OCI-LY1 (cell line): ENCODE data around the gene HIVEP2.

Experiments used
- H2AFZ ChIP-seq: fragments of 200-600 bp; sonication (generic), shearing (Covaris generic); 2 replicates; pipeline ENCODE4 v1.6.0; 2014; ENCODE audit warnings: antibody characterized with exemption, mild to moderate bottlenecking, low read length
- H3F3A ChIP-seq: fragments of 200-600 bp; sonication (generic), shearing (Covaris generic); 2 replicates; pipeline ENCODE4 v1.6.0; 2014; ENCODE audit warnings: mild to moderate bottlenecking, antibody characterized with exemption, low read length, moderate library complexity; ENCODE audit not compliant: insufficient read depth
- H3K27ac ChIP-seq: fragments of 200-600 bp; sonication (generic); 2 replicates; pipeline ENCODE4 v1.5.1; 2014; ENCODE audit warnings: low read length, mixed run types, mild to moderate bottlenecking, low read depth; ENCODE audit not compliant: poor library complexity, severe bottlenecking
- H3K27me3 ChIP-seq: fragments of 200-600 bp; sonication (generic); 2 replicates; pipeline ENCODE4 v1.6.0; 2014; ENCODE audit warnings: antibody characterized with exemption, mild to moderate bottlenecking, low read length, moderate library complexity; ENCODE audit not compliant: insufficient read depth
- H3K36me3 ChIP-seq: fragments of 200-600 bp; sonication (generic); 2 replicates; pipeline ENCODE4 v1.6.1; 2014; ENCODE audit warnings: mild to moderate bottlenecking, antibody characterized with exemption, low read length, moderate library complexity, mixed read lengths; ENCODE audit not compliant: insufficient read depth
- H3K4me1 ChIP-seq: fragments of 200-600 bp; sonication (generic); 2 replicates; pipeline ENCODE4 v1.5.1; 2014; ENCODE audit warnings: mild to moderate bottlenecking, low read length, moderate library complexity; ENCODE audit not compliant: insufficient read depth, severe bottlenecking
- H3K4me2 ChIP-seq: fragments of 200-600 bp; sonication (generic), shearing (Covaris generic); 2 replicates; pipeline ENCODE4 v1.6.1; 2014; ENCODE audit warnings: low read length
- H3K4me3 ChIP-seq: fragments of 200-600 bp; sonication (generic); 2 replicates; pipeline ENCODE4 v1.5.1; 2014; ENCODE audit warnings: low read length, low read depth, mild to moderate bottlenecking, mixed read lengths; ENCODE audit not compliant: poor library complexity, severe bottlenecking
- H3K79me2 ChIP-seq: fragments of 200-600 bp; shearing (Covaris generic); 2 replicates; pipeline ENCODE4 v1.6.1; 2016; ENCODE audit warnings: mixed run types, low read length, mixed read lengths; ENCODE audit not compliant: insufficient read depth
- H3K9ac ChIP-seq: fragments of 200-600 bp; sonication (generic), shearing (Covaris generic); 2 replicates; pipeline ENCODE4 v1.6.1; 2014; ENCODE audit warnings: mild to moderate bottlenecking, low read length, mixed read lengths
- H3K9me2 ChIP-seq: fragments of 200-600 bp; sonication (generic), shearing (Covaris generic); 2 replicates; pipeline ENCODE4 v1.6.1; 2014; ENCODE audit warnings: low read depth, mild to moderate bottlenecking, low read length, mixed read lengths
- H3K9me3 ChIP-seq: fragments of 200-600 bp; shearing (Covaris generic); 2 replicates; pipeline ENCODE4 v1.6.1; 2014; ENCODE audit warnings: low read length, mixed read lengths
- H4K20me1 ChIP-seq: fragments of 200-600 bp; sonication (generic), shearing (Covaris generic); 2 replicates; pipeline ENCODE4 v1.6.0; 2016; ENCODE audit warnings: mild to moderate bottlenecking, low read length; ENCODE audit not compliant: insufficient read depth
- CTCF ChIP-seq: fragments of 200-600 bp; sonication (generic), shearing (Covaris generic); IDR thresholded peaks from 2 replicates; pipeline ENCODE4 v1.5.1; 2017; ENCODE audit warnings: mild to moderate bottlenecking, antibody characterized with exemption, low read length, moderate library complexity, mixed read lengths
- EZH2 ChIP-seq: fragments of 200-600 bp; sonication (generic), shearing (Covaris generic); IDR thresholded peaks from 2 replicates; pipeline ENCODE4 v1.8.0; 2017; ENCODE audit warnings: borderline replicate concordance, mixed run types, mild to moderate bottlenecking, antibody characterized with exemption, low read length, moderate library complexity, mixed read lengths

The HIVEP2 gene

DNA sequence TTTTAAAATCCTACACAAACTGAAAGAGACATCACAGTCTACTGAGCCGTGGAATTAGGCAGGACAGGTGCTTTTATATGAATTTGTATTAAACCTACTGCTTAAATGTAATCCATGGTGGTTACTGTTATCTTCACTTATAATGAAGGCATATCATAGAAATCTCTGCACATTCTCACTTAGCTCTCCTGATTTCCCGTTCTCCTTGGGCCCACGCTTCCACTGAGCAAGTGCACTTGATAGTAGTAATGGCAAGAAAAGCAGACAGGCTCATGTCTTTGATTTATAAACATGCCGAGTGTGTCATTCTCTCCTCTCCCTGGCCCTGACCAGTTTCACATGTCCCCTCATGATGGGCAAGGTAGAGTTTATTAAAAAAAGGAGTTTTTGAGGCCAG is 186.3 kb downstream of the HIVEP2 start:
- no peaks in the 10 kb centered on the region for H3K9me3 ChIP-seq
- H3K36me3 ChIP-seq, result peaks cover 68% of the 10 kb centered on the region
- no peak overlapping the region for H3K4me2 ChIP-seq
- no peaks in the 10 kb centered on the region for H3K9me2 ChIP-seq
- H3K79me2 ChIP-seq, result no peaks in the 10 kb centered on the region
- H4K20me1 ChIP-seq, result no peaks in the 10 kb centered on the region
- H3K27me3 ChIP-seq, result no peaks in the 10 kb centered on the region
- H3K9ac ChIP-seq, result no peak overlapping the region
- no peaks in the 10 kb centered on the region for H3K4me1 ChIP-seq
- H3K4me3 ChIP-seq, result no peak overlapping the region
- H3K27ac ChIP-seq, result no peak overlapping the region
- no peaks in the 10 kb centered on the region for H3F3A ChIP-seq
- TF ChIP-seq EZH2 (no peak), CTCF (no peak)
- no peak overlapping the region for H2AFZ ChIP-seq

- TF ChIP-seq CTCF (no peak), EZH2 (no peak)
- H3K9me3 ChIP-seq, result no peaks in the 10 kb centered on the region
- no peaks in the 10 kb centered on the region for H3K27me3 ChIP-seq
- no peaks in the 10 kb centered on the region for H4K20me1 ChIP-seq
- no peaks in the 10 kb centered on the region for H3K9me2 ChIP-seq
- H2AFZ ChIP-seq, result no peak overlapping the region
- H3K4me3 ChIP-seq, result no peak overlapping the region
- H3K4me2 ChIP-seq, result no peak overlapping the region
- H3K4me1 ChIP-seq, result no peaks in the 10 kb centered on the region
- no peaks in the 10 kb centered on the region for H3F3A ChIP-seq
- H3K36me3 ChIP-seq, result peaks cover 69% of the 10 kb centered on the region
- no peaks in the 10 kb centered on the region for H3K79me2 ChIP-seq
- no peak overlapping the region for H3K27ac ChIP-seq
- no peak overlapping the region for H3K9ac ChIP-seq
These were observed 186.9 kb downstream of the HIVEP2 start for GRCh38 chr6:142757852-142758628.

- no peaks in the 10 kb centered on the region for H4K20me1 ChIP-seq
- no peak overlapping the region for H3K27ac ChIP-seq
These were observed 188.8 kb downstream of the HIVEP2 start for GRCh38 chr6:142756215-142756630.

More at GRCh38 chr6:142756215-142756630, 188.8 kb downstream of the HIVEP2 start:
- H3K27me3 ChIP-seq, result no peaks in the 10 kb centered on the region
- H3K9me2 ChIP-seq, result no peaks in the 10 kb centered on the region
- H3K36me3 ChIP-seq, result peaks cover 76% of the 10 kb centered on the region
- no peaks in the 10 kb centered on the region for H3K79me2 ChIP-seq
- no peaks in the 10 kb centered on the region for H3K4me1 ChIP-seq
- TF ChIP-seq EZH2 (no peak), CTCF (no peak)
- H3K4me3 ChIP-seq, result no peak overlapping the region
- H3K9me3 ChIP-seq, result no peaks in the 10 kb centered on the region
- H3K9ac ChIP-seq, result no peak overlapping the region
- H3F3A ChIP-seq, result no peaks in the 10 kb centered on the region
- no peak overlapping the region for H2AFZ ChIP-seq
- no peak overlapping the region for H3K4me2 ChIP-seq
